Forelimb muscle (tissue), 1 donor: ENCODE data around the gene PDP2. TPM values are rescaled to one million over a fixed set of nuclear protein-coding genes. Genes with fewer than 3 reads are reported as not detected.

Experiments
- DNase-seq: peaks from one replicate; pipeline ENCODE4 v3.0.0-alpha.2; 2013; ENCODE audit warnings: low read depth
- polyA plus RNA-seq: library from polyadenylated mRNA; unstranded; fragments of 120-200 nt; gene quantifications from one replicate; pipeline ENCODE4 v1.2.1, GENCODE V29; 2013; ENCODE audit not compliant: insufficient read length

Gene PDP2
- polyA plus RNA-seq, 1 donor: 3.3 TPM

- no peak for DNase-seq
Measured at GRCh38 chr16:66935314-66936011, 55.1 kb downstream of the PDP2 start, which contains the start of gene CES2. TSS of gene CES2 (plus strand) at chr16:66935516. CDS start at chr16:66935636, 120 bp downstream.

- DNase-seq: no peak
Measured at GRCh38 chr16:66936462-66936861, 56.1 kb downstream of the PDP2 start.

- no peak for DNase-seq
Measured at GRCh38 chr16:66936889-66937554, 56.7 kb downstream of the PDP2 start.

GRCh38 chr16:66937725-66938337, 57.5 kb downstream of the PDP2 start:
- DNase-seq: no peak

- no peak for DNase-seq
Measured at GRCh38 chr16:66939366-66939765, 59.1 kb downstream of the PDP2 start.

- no peak for DNase-seq
Measured at GRCh38 chr16:66940236-66940635, 59.9 kb downstream of the PDP2 start.

Other genes with a start within 250 kb of the PDP2 start
- gene CMTM4, start 183.8 kb upstream of the PDP2 start, polyA plus RNA-seq: 8.8 TPM
- 84.0 TPM for gene DYNC1LI2, start 128.9 kb upstream of the PDP2 start, polyA plus RNA-seq
- gene TERB1, start 78.9 kb upstream of the PDP2 start, polyA plus RNA-seq: not detected
- gene NAE1, start 49.5 kb upstream of the PDP2 start, polyA plus RNA-seq: 42.4 TPM
- not detected for gene CA7, start 36.1 kb upstream of the PDP2 start, polyA plus RNA-seq
- not detected for gene CDH16, start 38.4 kb downstream of the PDP2 start, polyA plus RNA-seq
- gene RRAD, start 45.0 kb downstream of the PDP2 start, polyA plus RNA-seq: 4.9 TPM
- gene CIAO2B, start 53.9 kb downstream of the PDP2 start, polyA plus RNA-seq: 89.6 TPM
- gene CES2, start 55.0 kb downstream of the PDP2 start, polyA plus RNA-seq: 26.3 TPM
- 0.40 TPM for gene CES3, start 80.8 kb downstream of the PDP2 start, polyA plus RNA-seq
- gene CES4A, start 108.1 kb downstream of the PDP2 start, polyA plus RNA-seq: 3.4 TPM
- gene CBFB, start 148.6 kb downstream of the PDP2 start, polyA plus RNA-seq: 42.5 TPM
- gene PHAF1, start 229.4 kb downstream of the PDP2 start, polyA plus RNA-seq: 18.4 TPM